AG08396 (cell line): Measurements from ENCODE around the gene FADS2.

Source experiments
- DNase-seq: peaks from one replicate; pipeline ENCODE4 v3.0.0; 2012; ENCODE audit warnings: low spot score, mixed read lengths

Gene FADS2

DNA sequence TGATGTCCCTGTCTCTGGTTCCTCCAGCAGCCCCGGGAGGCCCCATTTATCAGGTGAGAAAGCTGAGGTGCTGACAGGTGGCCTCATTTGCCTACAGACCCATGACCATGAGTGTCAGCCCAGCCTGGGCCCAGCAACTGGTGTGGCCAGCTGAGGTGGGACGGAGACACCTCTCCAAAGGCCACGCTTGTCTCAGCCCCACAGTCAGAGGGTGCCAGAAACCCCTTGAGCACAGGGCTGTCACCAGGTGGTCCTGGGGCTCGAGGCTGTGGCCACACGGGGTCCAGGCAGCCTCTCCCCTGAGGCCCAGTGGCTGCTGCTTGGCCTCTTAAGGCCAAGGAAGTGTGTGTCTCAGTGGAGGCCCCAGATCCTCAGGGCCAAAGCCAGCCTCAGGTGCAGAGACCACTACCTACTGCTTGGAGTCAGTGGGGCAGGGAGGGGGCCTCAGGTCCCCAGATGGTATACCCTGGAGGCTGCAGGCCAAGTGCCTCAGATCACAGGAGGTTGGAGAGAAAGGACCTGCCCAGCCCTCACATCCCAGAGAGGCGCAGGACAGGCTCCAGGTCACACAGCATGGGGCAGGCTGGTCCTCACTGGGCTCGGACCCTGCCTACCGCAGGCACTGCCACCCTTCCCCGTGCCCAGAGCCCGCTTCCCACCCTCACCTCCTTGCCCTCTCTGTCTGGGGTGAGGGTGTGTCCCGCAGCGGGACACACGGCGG lies 77.9 kb downstream of the FADS2 start:
- DNase-seq: no peak

DNA sequence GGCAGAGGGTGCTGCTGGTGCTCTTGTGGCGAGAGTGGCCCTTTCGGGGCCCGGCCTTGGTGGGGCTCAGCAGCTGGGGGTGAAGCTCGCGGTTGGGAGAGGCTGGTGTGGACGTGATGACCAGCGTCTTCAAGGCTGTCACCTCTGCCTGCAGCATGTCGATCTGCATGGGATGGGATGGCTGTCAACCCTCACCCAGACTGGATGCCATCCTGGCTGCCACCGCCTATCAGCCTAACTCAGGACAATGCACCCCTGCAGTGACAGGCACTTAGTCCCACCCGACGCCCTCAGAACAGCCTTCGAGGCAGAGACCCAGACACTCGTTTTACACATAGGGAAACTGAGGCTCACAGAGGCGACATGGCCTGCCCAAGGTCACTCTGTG lies 78.4 kb downstream of the FADS2 start:
- no peak for DNase-seq

DNA sequence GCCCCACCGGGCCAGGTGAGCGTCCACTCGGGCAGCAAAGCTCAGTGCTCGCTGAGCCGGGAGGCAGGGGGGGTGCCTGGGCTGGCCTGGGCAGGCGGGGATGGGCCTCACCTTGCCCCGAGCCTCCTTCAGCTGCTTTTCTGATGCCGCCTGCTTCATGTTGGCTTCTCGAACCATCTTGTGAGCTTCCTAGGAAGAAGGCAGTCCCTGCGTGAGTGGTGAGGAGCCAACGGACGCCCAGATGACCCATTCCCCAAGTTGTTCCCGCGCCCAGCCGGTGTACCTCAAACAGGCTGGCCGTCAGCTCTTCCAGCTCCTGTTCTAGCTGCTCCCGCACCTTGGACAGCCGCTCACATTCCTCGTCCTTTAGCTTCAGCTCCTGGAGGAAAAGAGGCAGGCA lies 79.2 kb downstream of the FADS2 start:
- DNase-seq: no peak

DNA sequence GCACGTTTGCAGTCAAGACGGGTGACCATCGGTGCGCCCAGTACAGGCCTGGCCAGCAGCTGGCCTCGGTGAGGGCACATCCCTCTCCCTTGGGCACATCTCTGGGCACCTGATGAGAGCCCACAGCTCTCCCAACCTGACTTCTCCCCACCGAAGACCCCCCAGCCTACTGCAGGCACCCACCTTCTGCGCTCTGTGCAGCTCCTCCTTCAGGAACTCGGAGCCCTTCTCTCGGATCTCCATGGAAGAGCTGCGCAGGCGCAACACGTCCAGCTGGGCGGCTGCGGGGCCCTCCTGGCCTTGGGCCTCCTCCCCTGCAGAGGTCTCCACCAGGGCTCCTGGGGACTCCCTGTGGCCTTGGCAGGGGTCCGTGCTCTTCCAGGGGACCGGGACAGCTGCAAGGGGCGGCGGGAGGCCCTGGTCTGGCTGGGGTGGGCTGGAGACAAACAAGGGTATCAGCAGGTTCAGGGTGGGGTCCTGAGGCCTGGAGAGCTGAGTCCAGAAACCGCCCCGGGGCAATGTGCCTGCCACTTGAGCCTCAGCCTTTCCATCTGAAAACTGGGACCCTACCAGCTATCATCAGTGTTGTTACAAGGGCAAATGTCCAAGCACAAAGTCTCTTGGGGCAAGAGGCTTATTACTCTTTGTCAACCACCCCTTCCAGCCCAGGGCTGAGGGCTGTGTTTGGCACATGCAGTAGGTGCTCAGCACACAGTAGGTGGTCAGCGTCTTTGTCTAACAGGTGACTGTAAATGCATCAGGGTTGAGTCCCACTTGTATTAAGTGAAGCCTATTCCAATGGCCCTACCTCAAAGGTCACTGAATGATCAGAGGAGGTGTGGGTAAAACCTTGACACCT lies 80.0 kb downstream of the FADS2 start:
- no peak for DNase-seq

DNA sequence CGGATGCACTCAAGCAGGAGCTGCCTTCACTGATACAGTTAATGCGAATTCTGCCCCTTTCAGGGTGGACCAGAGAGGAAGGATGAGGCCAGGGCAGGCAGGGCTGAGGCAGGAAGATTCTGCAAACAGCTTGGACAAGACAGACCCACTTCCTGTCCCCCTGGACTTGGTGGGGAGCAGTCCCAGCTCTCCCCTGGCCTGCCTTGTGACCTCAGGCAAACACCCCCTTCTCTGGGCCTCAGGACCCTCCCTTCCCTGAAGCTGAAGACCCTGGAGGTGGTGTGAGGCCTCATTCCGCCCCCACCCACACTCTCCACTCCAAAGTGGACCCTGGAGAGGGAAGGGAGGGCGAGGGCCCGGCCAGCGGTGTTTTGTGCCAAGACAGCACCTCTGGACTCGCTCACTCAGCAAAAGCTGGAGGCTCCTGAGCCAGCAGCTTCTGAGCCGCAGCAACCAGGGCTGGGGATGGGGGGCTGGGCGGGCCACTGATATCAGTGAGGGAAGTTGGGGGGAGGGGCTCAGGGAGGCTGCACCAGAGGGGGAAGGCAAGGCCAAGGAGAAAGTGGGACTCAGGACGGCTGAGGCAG lies 80.7 kb downstream of the FADS2 start:
- no peak for DNase-seq

DNA sequence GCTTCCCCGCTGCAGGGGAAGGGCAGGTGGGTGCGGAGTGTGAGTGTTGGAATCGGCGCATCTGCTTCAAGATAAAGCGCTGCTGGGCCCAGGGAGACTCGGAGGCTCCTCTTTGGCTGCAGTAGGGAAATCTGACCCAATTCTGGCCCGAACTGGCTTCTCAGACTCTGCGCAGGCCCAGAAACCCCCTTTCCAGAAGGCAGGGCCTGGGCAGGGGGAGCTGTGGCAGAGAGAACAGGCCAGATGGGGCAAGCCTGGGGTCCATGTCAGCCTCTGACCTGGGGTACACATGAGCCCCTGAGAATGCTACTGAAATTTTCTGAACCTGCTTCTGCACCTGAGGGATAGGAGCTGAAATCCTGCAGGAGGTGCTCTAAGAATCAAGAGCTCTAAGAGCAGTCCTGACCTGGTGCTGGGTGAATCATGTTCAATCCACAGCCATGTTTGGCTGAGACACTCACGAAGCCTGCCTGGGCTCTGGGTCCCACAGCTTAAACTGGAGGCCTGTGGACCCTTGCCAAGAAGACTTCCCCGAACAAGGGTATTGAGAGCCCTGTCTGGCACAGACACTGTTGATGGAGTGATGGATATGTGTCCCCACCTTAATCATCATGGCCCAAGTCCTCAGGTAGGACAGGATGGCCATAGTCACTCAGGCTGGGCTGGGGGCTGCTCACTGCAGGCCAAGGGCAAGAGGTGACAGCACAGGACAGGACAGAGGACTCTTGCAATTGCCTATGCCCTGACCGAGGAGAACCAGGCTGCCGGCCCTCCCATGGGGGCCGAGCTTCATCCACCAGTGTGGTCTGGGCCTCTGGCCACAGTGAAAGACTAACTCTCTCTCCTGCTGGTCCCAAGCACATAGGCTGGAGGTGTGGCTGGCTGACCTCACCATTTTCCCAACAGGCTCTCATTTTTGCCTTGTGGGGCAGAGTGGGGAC lies 82.4 kb downstream of the FADS2 start:
- DNase-seq: no peak

DNA sequence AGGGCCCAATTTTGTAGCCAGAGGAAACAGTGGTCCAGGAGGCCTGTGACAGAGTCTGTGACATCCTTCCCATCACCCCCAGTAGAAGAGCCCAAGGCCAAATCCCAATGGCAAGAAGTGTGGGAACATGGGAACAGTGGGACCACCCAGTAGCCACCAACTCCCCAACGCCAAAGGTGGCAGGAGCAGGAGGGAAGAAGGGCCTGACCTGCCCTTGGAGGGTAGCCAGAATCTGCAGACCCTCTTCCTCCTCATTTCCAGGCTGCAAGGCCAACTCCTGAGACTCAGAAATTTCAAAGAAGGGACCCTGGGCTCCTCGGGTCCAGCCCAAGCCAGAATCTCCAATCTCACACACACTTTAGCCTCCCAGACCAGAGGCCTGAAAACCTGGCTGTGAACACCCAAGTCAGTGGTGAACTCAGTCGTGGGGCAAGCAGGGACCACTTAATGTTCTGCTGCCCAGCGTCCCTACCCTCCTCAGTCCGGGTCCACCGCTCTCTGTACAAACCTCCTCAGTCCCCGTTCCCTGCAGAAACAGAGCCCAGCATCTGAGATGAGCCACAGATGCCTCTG lies 83.1 kb downstream of the FADS2 start:
- no peak for DNase-seq

DNA sequence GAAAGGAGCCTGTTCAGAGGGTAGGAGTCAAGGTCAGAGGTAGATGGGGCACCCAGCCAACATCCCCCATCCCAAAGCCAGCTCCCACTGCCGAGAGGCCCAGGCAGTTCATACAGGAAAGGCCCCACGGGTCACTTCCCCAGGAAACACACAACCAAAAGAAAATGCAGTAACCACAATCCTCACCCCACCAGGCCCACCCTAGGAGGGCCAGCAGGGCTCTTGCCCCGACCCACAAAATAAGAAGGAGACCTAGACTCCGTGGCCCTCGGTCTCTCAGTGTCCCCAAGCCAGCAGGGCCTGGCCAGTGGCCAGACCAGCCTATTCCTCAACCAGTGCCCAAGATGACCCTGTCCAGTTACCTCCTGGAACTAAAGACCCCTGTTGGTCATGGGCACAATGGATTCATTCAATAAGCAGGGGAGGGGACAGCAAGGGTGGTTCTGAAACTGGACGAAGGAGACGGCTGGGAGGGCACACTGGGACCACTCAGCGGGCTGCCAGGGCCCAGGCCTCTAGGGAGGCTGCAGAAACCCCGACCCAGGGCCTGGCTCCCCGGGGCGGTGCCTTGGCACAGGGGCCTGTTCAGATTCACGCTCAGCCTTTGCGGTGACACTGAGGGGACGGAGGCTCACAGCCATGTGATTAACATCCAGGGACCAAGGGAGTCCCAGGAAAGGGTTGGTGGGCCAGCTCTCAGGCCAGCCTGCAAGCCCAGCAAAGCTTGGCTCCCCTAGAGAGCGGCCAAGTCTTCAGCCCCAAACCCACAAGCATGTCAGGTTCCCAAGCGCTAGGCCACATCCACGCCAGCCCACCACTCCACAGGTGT lies 83.8 kb downstream of the FADS2 start:
- DNase-seq: no peak

DNA sequence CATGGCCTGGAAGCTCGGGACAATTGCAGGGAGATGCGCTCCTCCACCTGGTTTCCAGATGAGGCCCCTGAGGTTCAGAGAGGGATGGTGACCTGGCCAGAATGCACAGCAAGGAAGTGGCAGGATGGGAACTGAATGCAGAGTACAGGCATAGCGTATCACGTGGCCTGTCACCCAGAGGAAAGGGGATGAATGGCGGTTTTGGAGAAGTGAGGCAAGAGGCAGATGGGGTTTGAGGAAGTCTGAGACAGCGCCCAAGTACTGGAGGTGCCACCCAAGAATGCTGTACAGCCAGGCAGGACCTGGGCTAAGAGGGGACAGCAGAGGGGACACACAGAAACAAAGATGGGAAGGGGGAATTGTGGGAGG lies 84.4 kb downstream of the FADS2 start:
- DNase-seq: no peak

DNA sequence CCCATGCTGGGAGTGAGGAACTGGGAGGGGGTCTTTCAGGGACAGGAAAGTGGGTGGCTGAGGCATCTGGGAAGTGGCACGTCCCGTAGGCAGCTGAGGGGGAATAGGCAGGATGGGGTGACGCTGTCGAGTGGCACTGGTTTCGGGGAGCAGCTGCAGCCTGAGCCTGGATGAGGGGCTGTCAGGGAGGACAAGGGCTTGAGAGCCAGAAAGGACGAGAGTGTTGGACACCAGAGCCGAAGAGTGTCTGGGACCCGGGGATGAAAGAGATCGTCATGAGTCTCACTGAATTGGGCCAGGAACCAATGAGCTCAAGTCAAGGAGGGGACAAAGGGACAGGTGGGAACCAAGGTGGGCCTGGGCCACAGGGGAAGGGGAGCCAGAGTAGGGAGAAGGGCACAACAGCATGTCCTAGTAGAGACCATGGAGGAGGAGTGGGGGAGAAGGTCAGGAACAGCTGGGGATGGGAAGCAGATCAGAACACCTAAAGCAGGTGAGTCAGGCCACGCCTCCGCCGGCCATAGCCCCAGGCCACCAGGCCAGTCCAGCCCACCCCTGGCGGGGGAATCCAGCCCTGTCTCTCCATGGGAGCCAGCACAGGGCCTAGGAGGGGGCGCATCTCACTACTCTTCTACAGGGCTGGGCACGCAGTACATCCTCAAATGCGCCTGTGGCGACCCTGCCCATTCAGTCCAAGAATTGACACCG lies 85.0 kb downstream of the FADS2 start:
- DNase-seq: no peak

DNA sequence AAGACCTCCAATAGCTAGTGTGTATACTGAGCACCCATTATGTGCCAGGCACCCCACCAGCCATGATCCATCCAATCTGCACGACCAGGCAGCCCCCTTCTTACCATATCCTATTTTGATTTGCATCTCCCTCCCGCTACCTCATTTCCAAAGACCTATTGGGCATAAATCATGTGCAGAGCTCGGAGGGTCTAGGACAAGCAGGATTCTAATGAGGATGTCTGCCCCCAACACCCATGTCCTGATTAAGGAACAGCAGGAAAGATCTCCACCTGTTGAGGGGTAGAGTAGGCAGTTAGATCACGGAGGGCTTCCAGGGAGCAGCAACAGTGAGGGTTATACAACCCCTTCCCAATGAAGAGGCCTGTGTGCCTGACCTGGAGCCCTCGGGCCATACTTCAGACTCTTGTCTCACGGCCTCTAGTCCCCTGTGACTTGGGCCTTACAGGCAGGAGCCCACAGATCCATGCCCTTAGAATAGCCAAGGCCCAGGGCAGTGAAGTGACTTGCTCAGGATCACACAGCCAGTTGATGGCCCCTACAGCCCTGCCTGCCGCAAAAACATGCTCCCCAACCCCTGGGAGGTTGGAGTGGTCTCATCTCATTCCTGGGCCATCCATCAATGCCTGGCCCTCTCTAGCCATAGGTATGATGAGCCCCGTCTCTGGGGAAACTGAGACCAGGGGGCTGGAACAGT lies 85.7 kb downstream of the FADS2 start:
- DNase-seq: no peak

DNA sequence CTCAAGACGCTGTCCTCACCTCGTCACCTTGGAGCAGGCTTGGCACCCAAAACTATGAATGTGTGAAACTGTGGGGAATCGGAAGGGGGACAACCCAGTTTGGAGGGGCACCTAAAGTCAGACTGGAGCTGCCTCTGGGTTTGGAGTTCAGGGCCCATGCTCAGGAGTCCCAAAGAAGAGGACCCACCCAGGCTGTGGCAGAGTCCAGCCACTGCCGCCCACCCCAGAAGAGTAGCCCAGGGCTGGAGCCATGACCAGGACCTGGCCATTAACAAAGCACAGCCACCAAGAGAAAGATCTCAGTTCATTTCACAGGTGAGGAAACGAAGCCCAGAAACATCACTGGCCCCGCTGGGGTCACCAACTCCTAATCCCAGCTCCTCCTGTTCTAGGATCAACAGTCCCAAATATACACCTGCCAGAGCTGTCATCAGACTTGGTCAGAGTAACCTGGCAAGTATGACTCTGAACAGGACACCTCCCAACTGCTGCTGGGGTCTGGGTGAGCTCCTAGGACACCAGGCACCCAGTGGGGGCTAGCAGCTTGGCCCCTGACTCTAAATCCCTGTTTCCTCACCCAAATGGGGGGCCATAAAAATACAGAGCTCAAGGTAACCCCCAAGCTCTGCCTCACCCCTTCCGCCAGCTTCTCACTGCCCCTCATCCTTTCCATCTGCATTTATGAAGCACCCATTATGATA lies 86.5 kb downstream of the FADS2 start:
- DNase-seq: no peak

DNA sequence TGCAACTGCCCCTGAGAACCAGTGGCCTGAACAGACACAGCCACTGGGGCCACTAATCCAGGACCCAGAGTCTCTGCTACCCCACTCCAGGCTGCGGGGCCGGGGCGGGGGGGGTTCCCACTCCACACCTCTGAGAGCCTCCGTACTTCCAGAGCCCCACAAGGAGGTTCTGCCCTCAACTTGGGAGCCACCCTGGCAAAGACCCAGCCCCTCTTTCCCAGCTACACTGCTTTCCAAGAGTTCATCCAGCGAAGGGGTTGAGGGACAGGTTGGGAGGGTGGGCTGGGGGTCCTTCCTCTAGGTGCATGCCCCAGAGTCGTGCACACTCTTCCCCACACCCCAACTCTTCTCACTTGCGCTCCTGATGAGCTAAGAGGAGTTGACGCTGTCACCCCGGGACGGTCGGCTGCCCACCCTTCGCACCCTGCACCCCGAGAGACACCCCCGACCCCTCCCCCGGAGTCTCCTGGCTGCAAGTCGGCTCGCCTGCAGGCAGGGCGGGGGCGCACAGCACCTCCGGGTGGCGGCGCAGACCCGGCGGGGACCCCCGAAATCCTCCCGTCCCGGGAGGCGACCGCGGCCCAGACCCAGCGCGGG lies 88.7 kb downstream of the FADS2 start:
- DNase-seq: no peak
